AG09319 (cell line): ENCODE measurements around the gene EXOC6B.

Source experiments
- DNase-seq: peaks from one replicate; pipeline ENCODE4 v3.0.0-alpha.2; 2010; ENCODE audit warnings: low read depth; ENCODE audit errors: extremely low read depth
- TF ChIP-seq, protein P1 (sequence below): IDR thresholded peaks from 2 replicates; pipeline ENCODE4 v1.5.1; 2011; ENCODE audit warnings: low read depth, mild to moderate bottlenecking, inconsistent platforms, low read length, moderate library complexity

EXOC6B gene

GRCh38 chr2:72698300-72698699 lies 127.5 kb downstream of the EXOC6B start:
- TF ChIP-seq, protein P1, sequence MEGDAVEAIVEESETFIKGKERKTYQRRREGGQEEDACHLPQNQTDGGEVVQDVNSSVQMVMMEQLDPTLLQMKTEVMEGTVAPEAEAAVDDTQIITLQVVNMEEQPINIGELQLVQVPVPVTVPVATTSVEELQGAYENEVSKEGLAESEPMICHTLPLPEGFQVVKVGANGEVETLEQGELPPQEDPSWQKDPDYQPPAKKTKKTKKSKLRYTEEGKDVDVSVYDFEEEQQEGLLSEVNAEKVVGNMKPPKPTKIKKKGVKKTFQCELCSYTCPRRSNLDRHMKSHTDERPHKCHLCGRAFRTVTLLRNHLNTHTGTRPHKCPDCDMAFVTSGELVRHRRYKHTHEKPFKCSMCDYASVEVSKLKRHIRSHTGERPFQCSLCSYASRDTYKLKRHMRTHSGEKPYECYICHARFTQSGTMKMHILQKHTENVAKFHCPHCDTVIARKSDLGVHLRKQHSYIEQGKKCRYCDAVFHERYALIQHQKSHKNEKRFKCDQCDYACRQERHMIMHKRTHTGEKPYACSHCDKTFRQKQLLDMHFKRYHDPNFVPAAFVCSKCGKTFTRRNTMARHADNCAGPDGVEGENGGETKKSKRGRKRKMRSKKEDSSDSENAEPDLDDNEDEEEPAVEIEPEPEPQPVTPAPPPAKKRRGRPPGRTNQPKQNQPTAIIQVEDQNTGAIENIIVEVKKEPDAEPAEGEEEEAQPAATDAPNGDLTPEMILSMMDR, result no peak
- no peak for DNase-seq

GRCh38 chr2:72696559-72696958 lies 129.3 kb downstream of the EXOC6B start:
- TF ChIP-seq, protein P1, result no peak
- DNase-seq, result no peak

GRCh38 chr2:72695676-72696075 lies 130.2 kb downstream of the EXOC6B start:
- DNase-seq, result no peak
- TF ChIP-seq, protein P1, result no peak

DNA sequence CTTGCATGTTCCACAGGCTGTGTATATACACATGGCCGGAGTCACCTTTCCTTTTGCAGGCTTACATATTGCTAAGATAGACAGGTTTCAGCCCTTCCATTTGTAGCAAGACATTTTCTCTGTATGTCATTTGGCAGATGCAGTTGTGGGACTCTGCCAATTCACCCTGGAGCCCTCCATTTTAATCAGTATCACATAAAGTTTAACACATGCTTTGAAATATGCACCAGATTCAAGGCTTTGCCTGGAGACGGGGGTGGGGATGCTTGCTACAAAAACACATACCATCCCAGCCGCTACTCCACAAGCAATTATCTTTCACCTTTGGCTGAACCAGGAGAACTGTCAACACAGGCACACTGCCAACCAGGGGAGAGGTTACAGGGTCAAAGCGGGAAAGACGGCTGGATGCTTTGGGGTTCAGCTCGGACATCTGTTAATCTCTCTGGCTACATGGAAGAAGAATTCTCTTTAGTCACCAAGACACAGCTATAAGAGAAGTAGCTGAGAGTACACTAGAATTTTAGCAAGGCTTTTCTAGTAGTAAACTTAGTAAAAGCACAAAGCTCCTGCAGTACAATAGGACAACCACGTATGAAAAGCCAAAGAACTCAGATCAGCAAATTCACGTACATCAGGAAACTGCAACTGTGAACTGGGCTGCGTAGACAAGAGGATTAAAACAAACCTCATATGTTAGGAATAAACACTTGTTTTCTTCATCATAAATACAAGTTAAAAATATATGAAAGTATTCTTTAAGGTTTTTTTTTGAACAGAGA lies 130.9 kb downstream of the EXOC6B start:
- TF ChIP-seq, protein P1, result no peak
- peak; percentile 95 for DNase-seq

GRCh38 chr2:72689579-72690195 lies 136.1 kb downstream of the EXOC6B start:
- TF ChIP-seq, protein P1, result no peak
- no peak for DNase-seq

DNA sequence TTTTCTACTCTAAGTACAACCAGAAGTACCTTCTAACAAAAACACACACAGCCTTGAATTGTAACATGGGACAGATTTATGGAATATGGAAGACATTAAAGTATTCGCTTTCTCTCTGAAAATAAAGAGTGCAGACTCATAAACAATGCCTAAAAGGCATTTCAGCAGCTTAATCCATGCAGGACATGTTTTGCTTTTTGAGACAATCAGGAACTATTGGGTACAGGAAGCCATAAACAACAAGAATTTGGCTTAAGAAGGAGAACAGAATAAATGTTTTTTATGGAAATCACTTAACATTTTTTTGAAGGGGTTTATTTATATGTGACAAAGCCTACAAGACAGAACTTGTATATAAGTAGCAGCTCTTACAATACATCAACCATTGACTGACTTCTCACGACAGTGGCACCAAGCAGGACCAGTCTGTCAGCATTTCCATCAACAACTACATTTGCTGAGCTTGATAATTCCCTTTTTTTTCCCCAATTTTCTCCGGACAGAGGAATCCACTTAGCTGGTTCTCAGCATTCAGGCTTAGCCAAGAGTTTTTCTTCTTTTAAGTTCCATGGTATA lies 140.1 kb downstream of the EXOC6B start:
- TF ChIP-seq, protein P1, result no peak
- DNase-seq, result no peak

DNA sequence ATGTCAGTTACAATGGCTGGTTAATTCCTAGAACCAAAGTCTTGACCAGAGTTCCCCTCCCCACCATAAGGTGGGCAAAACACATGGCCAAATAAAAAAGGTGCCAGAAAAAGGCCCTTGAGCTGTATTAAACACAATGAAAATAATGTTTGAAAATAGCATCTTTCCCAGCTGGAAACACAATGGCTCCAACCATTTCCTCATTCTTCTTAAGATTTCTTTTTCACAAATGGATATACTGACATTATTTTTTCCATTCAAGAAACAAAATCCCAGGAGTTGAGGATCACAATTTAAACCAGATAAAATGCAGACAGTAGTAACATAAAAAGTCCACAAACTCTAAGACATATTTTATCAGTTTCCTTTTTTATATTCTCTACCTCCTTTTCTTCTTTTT lies 143.8 kb downstream of the EXOC6B start:
- no peak for DNase-seq
- TF ChIP-seq, protein P1, result no peak
